Dermis blood vessel endothelial cell (primary cell): Measurements from ENCODE around the gene GDAP2. TPM values are rescaled to one million over a fixed set of nuclear protein-coding genes. Genes with fewer than 3 reads are reported as not detected.

Experiments used
- DNase-seq: peaks from one replicate; pipeline ENCODE4 v3.0.0; 2010
- total RNA-seq: library from RNA; depleted of rRNA; stranded (reverse); fragments of >200 nt; gene quantifications from 2 replicates; pipeline ENCODE4 v1.2.3, GENCODE V29; 2014

Gene GDAP2
- total RNA-seq, 1 donor from 2014 or later = 19.9 TPM

DNA sequence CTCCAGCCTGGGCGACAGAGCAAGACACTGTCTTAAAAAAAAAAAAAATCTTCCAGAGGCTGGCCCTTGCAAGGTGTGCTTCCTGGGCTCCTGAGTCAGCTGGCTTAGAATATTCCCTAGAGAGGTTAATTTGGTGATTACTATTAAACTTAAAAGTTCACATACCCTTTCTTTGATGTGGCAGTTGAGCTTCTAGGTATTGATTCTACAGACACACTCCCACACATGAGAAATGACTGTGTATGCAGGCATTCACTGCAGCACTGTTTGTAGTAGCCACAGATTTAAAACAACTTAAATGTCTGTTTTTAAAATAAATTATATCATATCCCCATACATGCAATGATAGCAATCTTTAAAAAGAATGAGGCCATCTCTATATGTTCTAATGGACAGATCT lies 93.4 kb downstream of the GDAP2 start:
- no peak for DNase-seq

DNA sequence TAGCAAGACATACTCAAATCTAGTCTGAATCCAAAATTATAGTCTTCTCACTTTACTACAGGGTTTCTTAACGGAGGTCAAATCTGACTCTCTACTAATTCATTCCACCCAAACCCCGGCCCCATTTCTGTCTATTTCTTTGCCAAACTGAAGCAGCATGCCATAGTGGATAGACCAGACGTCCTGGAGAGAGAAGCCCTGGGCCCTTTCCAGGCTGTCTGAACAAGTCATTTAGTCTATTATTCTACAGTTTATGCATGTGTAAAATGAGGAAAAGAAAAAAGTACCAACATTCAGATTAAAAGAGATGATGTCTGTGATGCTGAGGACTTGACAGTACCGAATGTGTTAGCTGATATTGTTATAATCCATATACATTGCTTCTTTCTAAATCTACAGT lies 95.0 kb downstream of the GDAP2 start:
- no peak for DNase-seq

DNA sequence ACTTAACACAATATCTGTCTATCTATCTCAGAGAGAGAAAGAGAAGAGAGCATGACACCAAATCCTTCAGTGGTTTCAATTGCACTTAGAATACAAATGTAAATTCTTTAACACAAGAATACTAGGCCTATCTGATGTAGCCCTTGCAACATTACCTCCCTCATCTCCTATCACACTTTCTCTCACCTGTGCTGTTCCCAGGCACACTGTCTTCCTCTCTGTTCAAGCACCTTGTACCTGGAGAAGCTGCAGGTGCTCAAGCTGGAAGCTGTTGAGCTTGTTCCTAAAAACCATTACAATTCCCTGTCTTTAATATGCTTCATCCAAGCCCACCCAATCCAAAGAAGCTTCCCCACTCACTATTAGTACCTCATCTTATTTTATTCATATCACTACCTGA lies 97.0 kb downstream of the GDAP2 start:
- no peak for DNase-seq

DNA sequence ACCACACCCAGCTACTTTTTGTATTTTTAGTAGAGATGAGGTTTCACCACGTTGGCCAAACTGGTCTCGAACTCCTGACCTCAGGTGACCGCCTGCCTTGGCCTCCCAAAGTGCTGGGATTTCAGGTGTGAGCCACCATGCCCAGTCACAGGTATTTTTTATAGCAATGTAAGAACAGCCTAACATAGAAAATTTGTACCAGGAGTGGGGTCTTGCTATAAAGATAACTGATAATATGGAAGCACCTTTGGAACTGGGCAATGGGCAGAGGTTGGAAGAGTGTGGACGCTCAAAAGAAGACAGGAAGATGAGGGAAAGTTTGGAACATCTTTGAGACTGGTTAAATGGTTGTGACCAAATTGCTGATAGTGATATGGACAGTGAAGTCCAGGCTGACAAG lies 99.2 kb downstream of the GDAP2 start:
- DNase-seq = no peak

DNA sequence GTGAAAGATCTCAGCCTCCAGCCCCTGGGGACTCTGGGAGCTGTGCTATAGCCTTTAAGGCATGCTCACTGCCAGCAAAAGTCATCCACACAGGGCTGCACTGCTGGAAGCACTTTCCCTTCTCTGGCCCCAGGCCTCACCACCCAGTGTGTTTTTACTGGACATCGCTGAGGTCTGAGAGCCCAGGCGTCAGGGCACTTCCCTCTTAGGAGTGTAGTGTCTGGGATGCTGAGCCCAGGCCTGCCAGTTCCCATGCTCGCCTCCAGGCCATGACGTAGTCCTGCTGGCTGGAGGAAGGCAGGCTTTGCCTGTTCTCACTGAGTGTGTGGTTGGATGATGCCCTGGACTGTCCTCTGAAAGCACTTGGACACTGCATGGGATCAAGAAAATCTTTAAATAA lies 101.2 kb downstream of the GDAP2 start:
- DNase-seq = no peak

DNA sequence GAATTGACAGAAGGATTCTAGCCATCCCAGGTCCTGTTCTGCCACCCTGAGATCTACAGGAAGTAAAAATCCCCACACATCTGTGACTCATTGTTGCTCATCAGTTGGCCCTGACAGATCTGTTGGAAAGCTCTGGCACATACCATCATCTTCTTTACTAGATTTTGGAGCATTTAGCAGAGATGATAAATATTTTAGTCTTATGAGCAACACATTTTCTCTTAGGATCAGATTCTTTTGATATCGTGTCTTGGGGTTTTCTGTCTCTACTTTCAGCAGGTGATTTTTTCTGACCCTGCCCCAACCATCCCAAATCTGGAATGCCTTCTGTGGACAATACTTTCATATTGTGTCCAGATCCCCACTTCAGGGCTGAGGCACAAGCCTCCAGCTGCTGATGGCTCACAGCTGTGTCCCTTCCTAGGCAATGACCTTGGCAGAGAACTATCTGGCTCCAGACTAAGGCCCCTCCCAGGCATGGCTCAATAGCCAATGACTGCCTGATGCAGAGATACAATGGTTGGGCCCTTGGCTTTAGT lies 102.8 kb downstream of the GDAP2 start:
- peak; percentile 72 for DNase-seq

DNA sequence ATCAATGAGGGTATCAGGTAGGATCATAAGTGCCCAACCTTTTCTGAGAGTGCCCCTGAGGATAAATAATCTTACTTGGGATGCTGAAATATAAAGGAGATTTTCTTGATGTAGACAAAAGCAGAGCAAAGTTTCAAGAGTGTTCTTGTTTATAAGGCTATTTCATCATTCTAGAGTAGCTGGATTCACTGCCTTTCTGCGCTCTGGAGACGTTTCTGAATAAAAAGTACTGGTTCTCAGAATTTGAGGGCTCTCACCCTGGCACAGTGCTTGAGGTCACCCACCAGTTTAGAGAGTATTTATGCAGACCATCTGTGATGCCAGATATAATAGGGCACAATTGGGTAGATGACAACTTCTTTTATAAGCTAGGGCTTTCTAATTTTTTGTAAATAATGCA lies 103.3 kb downstream of the GDAP2 start:
- no peak for DNase-seq

DNA sequence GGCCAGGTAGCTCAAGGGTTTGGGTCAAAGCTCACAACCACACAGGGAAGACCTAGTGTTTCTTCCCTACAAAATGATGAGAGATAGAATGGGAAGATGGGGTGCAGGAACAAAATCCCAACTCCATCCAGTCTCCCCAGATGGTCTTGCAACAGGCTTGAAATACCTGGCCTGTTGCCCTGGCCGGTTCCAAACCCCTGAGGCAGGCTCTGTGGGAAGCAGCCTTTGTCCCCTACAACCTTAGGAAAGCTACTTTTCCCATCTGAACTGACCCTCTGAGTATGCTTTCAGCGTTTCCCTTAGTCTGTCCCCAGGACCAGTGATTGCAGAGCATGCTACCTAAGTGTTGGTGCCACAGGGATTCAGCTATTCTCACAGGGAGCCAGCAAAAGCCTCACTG lies 104.0 kb downstream of the GDAP2 start:
- DNase-seq = no peak

DNA sequence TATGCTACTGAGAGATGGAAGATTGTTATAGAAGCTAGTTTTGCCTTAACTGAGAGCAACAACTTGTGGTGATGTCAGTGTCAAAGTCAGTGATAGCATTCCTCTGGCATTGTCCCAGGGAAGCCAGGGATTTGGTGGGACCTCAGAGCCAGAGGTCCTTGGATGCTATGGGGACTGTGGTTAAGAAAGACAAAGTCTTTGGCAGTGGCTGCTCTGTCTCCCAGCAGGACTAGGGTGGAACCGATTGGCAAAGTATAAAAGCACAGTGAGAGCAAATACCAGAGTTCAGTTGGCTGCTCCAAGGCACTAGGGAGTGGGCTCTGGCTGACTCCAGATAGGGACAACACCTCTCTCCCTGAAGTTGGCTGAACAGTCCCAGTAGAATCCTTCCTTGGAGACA lies 104.8 kb downstream of the GDAP2 start:
- no peak for DNase-seq

DNA sequence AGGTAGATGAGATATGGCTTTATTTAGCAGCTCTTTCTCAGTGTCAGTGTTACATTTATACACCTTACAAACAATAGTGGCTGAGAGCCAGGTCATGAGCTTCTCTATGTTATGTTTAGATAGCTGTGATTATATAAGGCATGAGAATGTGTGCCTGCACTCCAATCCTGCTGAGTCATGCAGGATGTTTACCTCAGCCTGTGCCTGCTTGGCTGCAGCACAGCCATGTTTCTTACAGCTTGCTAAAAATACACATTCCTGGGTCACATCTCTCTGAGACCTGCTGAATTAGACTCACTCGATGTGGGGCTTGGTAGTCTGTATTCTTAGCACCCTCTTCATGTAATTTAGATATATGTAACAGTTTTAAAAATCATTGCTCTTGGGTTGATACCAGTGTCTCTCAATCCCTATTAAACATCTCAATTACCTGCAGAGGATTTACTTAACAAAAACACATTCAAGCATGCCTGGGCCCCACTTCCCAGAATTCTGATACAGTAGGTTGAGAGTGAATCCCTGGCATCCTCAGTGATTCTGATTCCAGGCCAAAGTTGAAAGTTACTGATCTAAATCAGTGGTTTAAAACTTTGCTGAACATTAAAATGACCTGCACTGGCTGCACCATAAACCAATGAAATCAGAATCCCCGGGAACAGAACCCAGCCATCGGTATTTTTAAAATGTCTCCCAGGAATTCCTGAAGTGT lies 107.5 kb downstream of the GDAP2 start:
- peak; percentile 98 for DNase-seq

DNA sequence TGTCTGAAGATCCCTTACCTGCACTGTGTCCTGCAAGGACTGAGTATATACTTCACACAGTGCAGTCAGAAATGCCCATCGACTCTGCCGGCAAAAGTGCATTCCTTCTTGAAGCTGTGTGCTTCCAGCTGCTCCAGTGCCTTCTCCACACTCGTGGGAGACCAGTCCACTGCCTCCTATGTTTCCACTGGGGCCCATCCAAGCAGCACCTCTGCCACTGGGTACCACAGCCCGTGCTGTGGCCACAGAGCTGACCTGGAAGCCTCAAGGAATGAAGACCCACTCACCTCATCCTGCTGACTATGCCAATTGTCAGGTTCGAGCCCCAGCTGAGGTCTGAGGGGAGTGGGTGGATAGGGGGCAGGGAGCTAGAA lies 108.1 kb downstream of the GDAP2 start:
- DNase-seq = no peak

DNA sequence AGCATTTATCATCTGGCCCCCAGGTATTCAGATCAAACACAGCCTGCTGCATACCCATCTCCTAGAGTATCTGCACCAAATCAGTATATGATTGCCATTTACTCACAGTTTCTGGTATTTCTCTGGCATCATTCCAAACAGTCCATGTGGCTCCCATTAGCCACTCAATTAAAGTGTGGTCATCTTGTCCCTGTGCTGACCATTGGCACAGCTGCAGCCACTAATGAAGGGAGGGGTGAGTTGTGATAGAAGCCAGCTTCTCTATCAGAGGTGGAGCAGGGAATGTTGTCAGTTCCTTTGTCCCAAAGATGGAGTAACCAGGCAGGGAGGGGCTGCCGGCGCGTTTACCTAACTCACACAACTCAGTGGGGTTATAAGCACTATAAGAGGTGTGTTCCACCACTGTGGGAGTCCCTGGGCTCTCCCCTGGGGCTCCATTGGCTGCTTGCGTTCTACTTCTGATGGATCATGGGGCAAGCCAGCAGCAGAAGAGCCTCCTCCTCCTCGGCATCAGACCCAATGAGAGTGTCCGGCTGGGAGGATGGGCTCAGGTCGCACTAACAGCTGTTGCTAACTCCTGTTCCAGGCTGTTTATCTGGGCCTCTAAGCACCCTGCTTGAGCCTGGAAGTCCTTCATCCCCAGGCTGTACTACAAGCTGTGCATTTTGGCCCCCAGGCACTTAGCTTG lies 108.6 kb downstream of the GDAP2 start:
- peak; percentile 42 for DNase-seq

DNA sequence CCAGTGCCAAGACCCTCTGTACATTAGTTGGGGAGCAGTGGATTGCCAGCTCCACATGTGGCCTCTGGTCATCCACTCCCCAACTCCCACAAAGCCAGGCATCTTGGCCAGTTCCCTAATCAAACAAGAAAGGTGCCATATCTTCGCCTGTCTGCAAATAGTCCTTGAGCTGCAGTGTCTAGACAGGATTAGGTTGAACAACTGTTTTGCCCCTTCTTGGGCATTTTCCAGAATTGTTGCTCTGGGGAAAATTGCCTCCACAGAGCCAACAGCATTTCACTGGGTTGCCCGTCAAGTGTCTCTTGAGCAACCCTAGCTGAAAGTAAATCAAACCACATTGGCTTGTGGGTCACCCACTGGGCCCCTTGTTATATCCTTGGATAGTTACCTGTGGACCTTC lies 109.3 kb downstream of the GDAP2 start:
- DNase-seq = no peak

DNA sequence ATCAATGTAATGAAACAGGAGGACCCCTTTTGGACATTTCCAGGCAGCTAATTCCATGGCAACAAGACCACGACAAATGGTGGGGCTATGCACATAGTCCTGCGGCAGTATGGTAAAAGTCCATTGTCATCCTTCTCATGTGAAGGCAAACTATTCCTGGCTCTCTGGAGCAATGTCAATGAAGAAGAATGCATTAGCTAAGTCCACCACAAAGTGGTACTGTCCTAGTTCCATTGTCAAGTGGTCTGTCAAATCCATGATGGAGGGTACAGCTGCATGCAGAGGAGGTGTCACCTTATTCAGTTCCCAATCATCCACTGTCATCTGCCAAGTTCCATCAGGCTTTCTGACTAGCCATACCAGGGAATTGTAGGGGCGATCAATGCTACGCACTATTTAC lies 110.1 kb downstream of the GDAP2 start:
- DNase-seq = no peak

DNA sequence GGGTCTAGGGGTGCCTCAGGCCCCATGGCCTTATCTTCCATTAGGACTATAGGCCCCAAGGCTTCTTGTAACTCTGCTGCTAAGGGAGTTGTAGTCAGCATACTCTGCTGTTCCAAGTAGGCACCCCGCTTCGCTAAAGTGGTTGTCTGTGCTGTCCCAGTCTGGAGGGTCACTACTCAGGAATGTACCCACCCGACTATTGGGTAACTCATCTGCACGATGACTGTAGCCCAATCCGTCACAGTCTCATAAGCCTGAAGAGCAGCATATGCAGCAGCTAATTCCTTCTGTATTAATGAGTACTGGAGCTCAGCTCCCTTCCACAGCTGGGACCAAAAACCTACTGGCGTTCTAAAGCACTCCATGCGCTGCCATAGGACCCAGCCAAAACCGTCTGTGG lies 111.0 kb downstream of the GDAP2 start:
- no peak for DNase-seq

DNA sequence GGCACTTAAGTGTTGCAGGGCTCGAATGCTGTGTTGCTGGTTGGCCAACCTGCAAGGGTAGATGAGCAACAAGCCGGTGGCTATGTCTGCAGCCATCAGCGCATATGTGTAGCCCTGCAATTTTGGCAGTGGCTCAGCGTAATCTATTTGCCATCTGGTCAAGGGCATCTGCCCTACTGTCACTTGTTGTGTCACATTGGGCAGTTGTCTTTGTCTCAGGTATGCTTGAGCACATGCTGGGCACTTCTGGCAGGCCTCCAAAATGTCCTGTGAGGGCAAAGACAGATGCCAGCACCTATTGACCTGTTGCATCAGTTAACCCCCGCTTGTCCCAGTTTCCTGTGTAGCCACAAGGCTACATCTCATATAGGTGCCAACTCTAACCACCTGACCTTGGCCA lies 111.8 kb downstream of the GDAP2 start:
- no peak for DNase-seq

DNA sequence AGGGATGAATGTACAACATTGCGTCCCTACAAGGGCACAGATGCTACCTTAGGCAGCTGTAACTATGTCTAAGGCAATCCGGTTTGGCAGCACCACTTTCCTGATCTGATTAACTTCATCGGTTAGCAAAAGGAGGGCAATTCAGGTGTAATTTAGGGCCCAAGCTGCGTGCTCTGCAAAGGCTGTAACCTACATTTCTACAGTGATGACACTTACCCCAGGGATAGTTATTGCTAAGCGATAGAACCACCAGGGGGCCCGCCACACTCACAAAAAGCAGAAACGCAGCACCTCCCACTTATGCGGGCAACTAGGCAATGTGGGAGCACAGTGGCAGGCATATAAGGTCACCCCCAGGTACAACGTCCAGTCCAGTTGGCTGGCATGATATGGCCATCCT lies 113.5 kb downstream of the GDAP2 start:
- peak; percentile 34 for DNase-seq

DNA sequence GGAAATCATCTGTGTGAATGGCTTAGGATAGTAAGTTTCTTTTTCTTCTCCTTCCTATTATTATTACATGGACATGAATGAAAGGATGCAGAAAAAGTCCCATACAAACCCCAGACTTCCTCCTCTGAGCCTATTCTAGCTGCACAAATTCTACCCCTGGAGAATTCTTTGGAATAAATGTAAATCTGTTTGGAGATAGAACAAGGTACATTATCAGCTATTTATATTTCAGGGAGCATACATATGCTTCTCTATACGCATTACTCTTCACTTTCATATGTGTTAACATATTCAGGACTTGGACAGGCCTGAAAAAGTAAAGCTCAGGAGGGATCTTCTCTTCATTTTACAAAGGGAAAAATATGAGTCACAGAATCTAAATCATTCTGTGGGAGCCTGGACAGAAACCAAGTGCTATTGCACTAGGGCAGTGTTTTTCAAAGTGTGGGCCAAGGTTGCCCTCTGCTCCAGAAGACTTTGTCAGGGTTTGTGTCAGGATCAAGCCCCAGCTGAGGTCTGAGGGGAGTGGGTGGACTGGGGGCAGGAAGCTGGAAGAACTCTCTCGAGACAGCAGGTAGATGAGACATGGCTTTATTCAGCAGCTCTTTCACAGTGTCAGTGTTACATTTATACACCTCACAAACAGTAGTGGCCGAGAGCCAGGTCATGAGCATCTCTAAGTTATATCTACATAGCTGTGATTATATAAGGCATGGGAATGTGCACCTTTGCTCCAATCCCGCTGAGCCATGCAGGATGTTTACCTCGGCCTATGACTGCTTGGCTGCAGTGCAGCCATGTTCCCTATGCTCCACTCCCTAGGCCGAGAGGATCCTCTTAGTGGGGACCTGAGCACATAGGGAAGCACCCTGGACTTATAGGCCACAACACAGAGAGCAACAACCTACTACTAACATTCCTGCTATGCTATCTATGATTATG lies 114.3 kb downstream of the GDAP2 start:
- peak; percentile 49 for DNase-seq

Other genes starting within 250 kb of the GDAP2 start
- 25.5 and 29.9 TPM in 2 replicates for gene WDR3, start 118 bp upstream of the GDAP2 start, total RNA-seq